Omental fat pad (tissue), 4 donors: ENCODE results near the gene RIMBP2. TPM values are rescaled to one million over a fixed set of nuclear protein-coding genes. Genes with fewer than 3 reads are reported as not detected.

Experiments used
- ATAC-seq: fragments of 150-250 bp; one replicate; pipeline ENCODE4 v1.9.1; 2016; ENCODE audit warnings: mild to moderate bottlenecking, moderate library complexity; ENCODE audit not compliant: low FRiP score
- DNase-seq: peaks from one replicate; pipeline ENCODE4 v3.0.0-alpha.2; 2019; ENCODE audit warnings: low spot score
- CTCF ChIP-seq, 3 donors: fragments of 450-650 bp; IDR thresholded peaks; one replicate each; pipeline ENCODE4 v1.5.1; 2016 to 2017; ENCODE audit warnings: antibody characterized with exemption in 3 of 3, mild to moderate bottlenecking in 3 of 3, moderate library complexity in 2 of 3
- total RNA-seq, 4 donors: library from RNA; depleted of rRNA; stranded (reverse); fragments of >200 nt; gene quantifications; one replicate each; pipeline ENCODE4 v1.1.0, GENCODE V29; 2016

The RIMBP2 gene
- total RNA-seq, 4 donors from 2014 or later = 0.36 to 3.2 (median 1.6) TPM; not detected in 1

- DNase-seq (no peak), ATAC-seq (no peak)
- no peak for TF ChIP-seq CTCF (IDR thresholded peaks at IDR 0.05)
These were observed 303.7 kb downstream of the RIMBP2 start for GRCh38 chr12:130412384-130412783.

GRCh38 chr12:130405332-130405731, 310.8 kb downstream of the RIMBP2 start:
- DNase-seq = no peak
- ATAC-seq = no peak
- no peak for TF ChIP-seq CTCF (IDR thresholded peaks at IDR 0.05)

- ATAC-seq (no peak), DNase-seq (no peak)
- TF ChIP-seq CTCF (IDR thresholded peaks at IDR 0.05) = no peak
These were observed 314.4 kb downstream of the RIMBP2 start for GRCh38 chr12:130401703-130402102.

GRCh38 chr12:130398100-130398848, 317.8 kb downstream of the RIMBP2 start:
- DNase-seq (no peak), ATAC-seq (no peak)
- no peak for TF ChIP-seq CTCF (IDR thresholded peaks at IDR 0.05)

- DNase-seq (no peak), ATAC-seq (no peak)
- no peak for TF ChIP-seq CTCF (IDR thresholded peaks at IDR 0.05)
These were observed 319.4 kb downstream of the RIMBP2 start for GRCh38 chr12:130396667-130397066.

- no peak for TF ChIP-seq CTCF (IDR thresholded peaks at IDR 0.05)
- ATAC-seq (no peak), DNase-seq (no peak)
These were observed 321.2 kb downstream of the RIMBP2 start for GRCh38 chr12:130394906-130395305.

GRCh38 chr12:130391186-130391585, 324.9 kb downstream of the RIMBP2 start:
- DNase-seq (no peak), ATAC-seq (no peak)
- no peak for TF ChIP-seq CTCF (IDR thresholded peaks at IDR 0.05)
